Subcutaneous abdominal adipose tissue (tissue), 5 donors: ENCODE data around the gene ATP1A4.

ENCODE experiments used
- H3K27ac ChIP-seq: one replicate; pipeline ENCODE4 v1.7.0; 2013; ENCODE audit warnings: low read depth, mild to moderate bottlenecking, inconsistent platforms, low read length, moderate library complexity
- H3K27me3 ChIP-seq, 5 donors: one replicate each; pipeline ENCODE4 v1.7.0; 2013; ENCODE audit warnings: low read length in 5 of 5, inconsistent platforms in 1 of 5; ENCODE audit not compliant: control insufficient read depth in 5 of 5, insufficient read depth in 4 of 5
- H3K36me3 ChIP-seq, 5 donors: one replicate each; pipeline ENCODE4 v1.7.0; 2013; ENCODE audit warnings: low read length in 5 of 5; ENCODE audit not compliant: control insufficient read depth in 5 of 5, insufficient read depth in 5 of 5
- H3K4me1 ChIP-seq, 5 donors: one replicate each; pipeline ENCODE4 v1.7.0; 2013; ENCODE audit warnings: low read length in 5 of 5, mild to moderate bottlenecking in 3 of 5, moderate library complexity in 1 of 5; ENCODE audit not compliant: control insufficient read depth in 5 of 5, insufficient read depth in 5 of 5
- H3K4me3 ChIP-seq, 5 donors: one replicate each; pipeline ENCODE4 v1.7.0; 2013; ENCODE audit warnings: low read length in 5 of 5, low read depth in 1 of 5
- H3K9ac ChIP-seq, 5 donors: one replicate each; pipeline ENCODE4 v1.7.0; 2013; ENCODE audit warnings: low read length in 5 of 5, mild to moderate bottlenecking in 4 of 5, moderate library complexity in 3 of 5
- H3K9me3 ChIP-seq, 5 donors: one replicate each; pipeline ENCODE4 v1.7.0; 2013; ENCODE audit warnings: low read length in 5 of 5; ENCODE audit not compliant: control insufficient read depth in 5 of 5
- donor health status: healthy.
- donor health status: healthy.
- donor health status: healthy.
- donor health status: healthy.
- donor health status: healthy.

The ATP1A4 gene

DNA sequence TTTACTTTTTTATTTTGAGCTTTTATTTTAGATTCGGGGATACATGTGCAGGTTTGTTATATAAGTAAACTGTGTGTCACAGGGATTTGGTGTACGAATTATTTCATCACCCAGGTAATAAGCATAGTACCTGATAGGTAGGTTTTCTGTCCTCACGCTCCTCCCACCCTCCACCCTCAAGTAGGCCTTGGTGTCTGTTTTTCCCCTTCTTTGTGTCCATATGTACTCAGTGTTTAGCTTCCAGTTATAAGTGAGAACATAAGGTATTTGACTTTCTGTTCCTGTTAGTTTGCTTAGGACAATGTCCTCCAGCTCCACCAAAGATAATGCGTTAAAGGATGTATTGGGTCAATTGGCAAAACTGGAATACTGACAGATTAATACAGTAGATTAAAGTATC, 5.8 kb downstream of the ATP1A4 start:
- H3K27ac ChIP-seq: no peak overlapping the region
- no peaks in the 10 kb centered on the region for H3K27me3 ChIP-seq
- no peaks in the 10 kb centered on the region for H3K36me3 ChIP-seq
- H3K4me3 ChIP-seq: no peak overlapping the region
- no peaks in the 10 kb centered on the region for H3K9me3 ChIP-seq
- H3K9ac ChIP-seq: no peak overlapping the region
- peaks cover 0 to 1% (median 0%) of the 10 kb centered on the region in 5 donors for H3K4me1 ChIP-seq

DNA sequence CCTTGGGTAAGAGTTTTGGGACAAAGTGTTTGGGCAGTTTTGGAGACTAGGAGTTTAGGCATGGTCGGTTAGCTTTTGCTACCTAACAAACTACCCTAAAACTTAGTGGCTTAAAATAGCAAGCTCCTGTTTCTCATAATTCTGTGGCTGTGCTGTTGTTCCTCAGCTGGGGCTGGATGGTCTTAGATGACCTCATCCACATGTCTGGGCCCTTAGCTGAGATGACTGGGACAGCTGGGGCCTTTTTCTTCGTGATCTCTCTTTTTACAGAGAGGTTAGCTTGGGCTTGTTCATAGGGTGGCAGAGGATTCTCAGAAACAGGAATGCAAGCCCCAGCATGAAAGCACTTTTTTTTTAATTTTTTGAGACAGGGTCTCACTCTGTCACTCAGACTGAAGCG, 6.6 kb downstream of the ATP1A4 start:
- no peaks in the 10 kb centered on the region for H3K36me3 ChIP-seq
- no peak overlapping the region for H3K4me3 ChIP-seq
- H3K9ac ChIP-seq: no peak overlapping the region
- H3K27ac ChIP-seq: no peak overlapping the region
- H3K27me3 ChIP-seq: no peaks in the 10 kb centered on the region
- no peaks in the 10 kb centered on the region for H3K9me3 ChIP-seq
- peaks cover 0 to 6% (median 3%) of the 10 kb centered on the region in 5 donors for H3K4me1 ChIP-seq

DNA sequence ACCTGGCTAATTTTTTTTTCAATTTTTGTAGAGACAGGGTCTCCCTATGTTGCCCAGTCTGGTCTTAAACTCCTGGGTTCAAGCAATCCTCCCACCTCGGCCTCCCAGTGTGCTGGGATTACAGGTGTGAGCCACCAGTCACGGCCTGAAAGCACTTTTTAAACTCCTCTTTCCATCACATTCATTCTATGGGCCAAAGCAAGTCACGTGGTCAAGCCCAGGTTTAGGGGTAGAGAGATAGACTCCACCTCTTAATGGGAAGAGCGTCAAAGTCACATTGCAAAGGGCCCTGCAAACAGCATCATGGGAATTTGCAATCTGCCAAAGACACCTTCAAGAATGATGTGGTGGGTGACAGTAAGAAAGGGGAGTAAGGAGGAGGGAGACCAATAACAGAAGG, 7.1 kb downstream of the ATP1A4 start:
- Histone ChIP-seq H3K27me3 (no peaks in the 10 kb centered on the region), H3K9ac (no peak overlapping the region), H3K4me3 (no peak overlapping the region), H3K27ac (no peak overlapping the region), H3K36me3 (no peaks in the 10 kb centered on the region), H3K9me3 (no peaks in the 10 kb centered on the region), H3K4me1 (peaks cover 0 to 6% (median 3%) of the 10 kb centered on the region in 5 donors)

DNA sequence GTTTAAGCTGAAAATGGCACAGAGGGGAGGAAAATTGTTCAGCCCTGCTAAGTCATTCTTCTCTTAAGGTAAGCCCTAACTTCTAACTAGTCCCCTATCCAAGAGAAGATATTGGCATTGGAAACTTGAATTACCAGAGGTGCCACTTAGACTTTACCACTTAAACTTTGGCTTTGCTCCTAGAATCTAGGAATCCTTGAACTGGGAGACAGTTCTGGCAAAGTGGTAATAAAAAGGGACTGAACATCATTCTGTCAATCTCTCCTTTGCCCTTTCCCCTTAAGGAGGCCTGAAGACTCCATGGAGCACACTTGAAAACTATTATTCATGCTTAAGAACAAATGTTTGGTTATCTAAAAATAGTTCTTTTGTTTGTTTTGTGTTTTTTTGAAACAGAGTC, 8.4 kb downstream of the ATP1A4 start:
- Histone ChIP-seq H3K27me3 (no peaks in the 10 kb centered on the region), H3K9me3 (no peaks in the 10 kb centered on the region), H3K27ac (no peak overlapping the region), H3K9ac (no peak overlapping the region), H3K4me3 (no peak overlapping the region), H3K36me3 (no peaks in the 10 kb centered on the region), H3K4me1 (peaks cover 0 to 6% (median 3%) of the 10 kb centered on the region in 5 donors)

DNA sequence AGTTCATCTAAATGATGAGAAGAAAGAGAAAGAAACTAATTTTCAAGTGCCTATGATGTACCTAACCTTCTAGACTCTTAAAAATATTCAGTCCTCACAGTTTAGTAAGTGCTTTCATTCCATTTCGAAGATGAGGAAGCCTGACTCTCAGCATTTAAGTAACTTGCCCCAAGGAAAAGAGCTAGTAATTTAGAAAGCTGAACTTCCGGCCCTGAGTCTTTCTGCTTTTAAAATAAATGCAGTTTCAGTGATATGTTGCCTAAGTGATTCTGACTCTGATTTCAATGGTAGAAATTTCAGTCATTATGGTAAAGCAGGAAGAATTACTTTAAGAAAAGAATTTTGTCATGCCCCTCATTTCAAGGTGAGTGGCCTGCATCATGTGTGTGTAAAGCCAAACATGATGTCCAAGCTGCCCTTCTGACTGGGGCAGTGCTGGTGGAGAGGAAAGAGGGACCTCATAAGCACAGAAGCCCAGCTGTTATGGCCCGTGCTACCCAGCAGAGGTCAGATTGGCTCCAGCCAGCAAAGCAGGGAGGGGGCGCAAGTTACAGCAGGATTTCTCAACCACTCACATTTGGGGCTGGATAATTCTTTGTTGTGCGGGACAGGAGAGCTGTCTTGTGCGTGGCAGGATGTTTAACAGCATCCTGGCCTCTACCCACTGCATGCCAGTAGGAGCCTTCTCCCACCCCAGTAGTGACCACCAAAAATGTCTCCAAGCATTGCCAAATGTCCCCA, 10.7 kb downstream of the ATP1A4 start:
- H3K27me3 ChIP-seq: no peaks in the 10 kb centered on the region
- no peaks in the 10 kb centered on the region for H3K9me3 ChIP-seq
- H3K4me3 ChIP-seq: no peak overlapping the region
- no peak overlapping the region for H3K9ac ChIP-seq
- H3K4me1 ChIP-seq: peaks cover 0 to 6% (median 3%) of the 10 kb centered on the region in 5 donors
- no peak overlapping the region for H3K27ac ChIP-seq
- H3K36me3 ChIP-seq: no peaks in the 10 kb centered on the region

DNA sequence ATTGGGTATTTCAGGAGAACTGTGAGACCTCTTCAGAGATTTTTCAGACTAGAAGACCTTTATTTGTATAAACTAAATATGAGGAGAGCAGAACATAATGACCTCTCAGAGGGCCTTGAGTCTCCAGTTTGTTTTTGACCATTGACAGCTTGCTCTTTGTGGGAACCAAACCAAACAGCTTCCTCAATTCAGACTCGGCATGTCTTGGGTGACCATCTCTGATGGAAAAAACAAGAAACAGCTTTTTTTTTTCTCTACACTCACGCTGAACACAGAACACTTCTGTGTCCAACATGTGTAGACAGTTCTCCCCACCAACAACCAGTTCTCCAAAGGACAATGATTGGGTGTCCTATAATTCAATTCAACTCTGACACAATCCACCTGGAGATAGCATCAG, 11.5 kb downstream of the ATP1A4 start:
- H3K4me1 ChIP-seq: peaks cover 0 to 6% (median 3%) of the 10 kb centered on the region in 5 donors
- H3K27me3 ChIP-seq: no peaks in the 10 kb centered on the region
- no peaks in the 10 kb centered on the region for H3K36me3 ChIP-seq
- no peaks in the 10 kb centered on the region for H3K9me3 ChIP-seq
- no peak overlapping the region for H3K27ac ChIP-seq
- no peak overlapping the region for H3K4me3 ChIP-seq
- H3K9ac ChIP-seq: no peak overlapping the region

DNA sequence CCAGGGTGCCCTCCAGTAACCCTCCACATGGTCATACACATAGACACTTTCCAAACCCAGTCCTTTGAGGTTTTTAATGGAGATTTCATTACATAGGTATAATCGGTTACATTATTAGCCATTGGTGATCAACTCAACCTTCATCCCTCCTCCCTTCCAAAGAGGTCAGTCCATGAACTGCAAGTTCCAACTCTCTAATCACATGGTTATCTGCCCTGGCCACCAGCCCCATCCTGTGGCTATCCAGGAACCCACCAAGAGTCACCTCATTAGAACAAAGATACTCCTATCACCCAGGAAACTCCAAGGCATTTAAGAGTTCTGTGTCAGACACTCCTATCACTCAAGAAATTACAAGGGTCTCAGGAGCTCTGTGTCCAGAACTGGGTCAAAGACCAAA, 12.2 kb downstream of the ATP1A4 start:
- Histone ChIP-seq H3K27me3 (no peaks in the 10 kb centered on the region), H3K36me3 (no peaks in the 10 kb centered on the region), H3K27ac (no peak overlapping the region), H3K4me3 (no peak overlapping the region), H3K4me1 (peaks cover 0 to 6% (median 5%) of the 10 kb centered on the region in 5 donors), H3K9me3 (no peaks in the 10 kb centered on the region), H3K9ac (no peak overlapping the region)

DNA sequence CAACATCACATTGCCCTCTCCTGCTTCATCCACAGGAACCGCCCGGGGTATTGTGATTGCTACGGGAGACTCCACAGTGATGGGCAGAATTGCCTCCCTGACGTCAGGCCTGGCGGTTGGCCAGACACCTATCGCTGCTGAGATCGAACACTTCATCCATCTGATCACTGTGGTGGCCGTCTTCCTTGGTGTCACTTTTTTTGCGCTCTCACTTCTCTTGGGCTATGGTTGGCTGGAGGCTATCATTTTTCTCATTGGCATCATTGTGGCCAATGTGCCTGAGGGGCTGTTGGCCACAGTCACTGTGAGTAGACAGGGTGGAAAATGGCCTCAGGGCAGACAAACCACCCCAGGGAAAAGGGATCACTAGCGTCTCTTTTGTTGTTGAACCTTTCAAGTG, 12.7 kb downstream of the ATP1A4 start:
- Histone ChIP-seq H3K27me3 (no peaks in the 10 kb centered on the region), H3K9me3 (no peaks in the 10 kb centered on the region), H3K9ac (no peak overlapping the region), H3K4me1 (peaks cover 0 to 11% (median 9%) of the 10 kb centered on the region in 5 donors), H3K4me3 (no peak overlapping the region), H3K27ac (no peak overlapping the region), H3K36me3 (no peaks in the 10 kb centered on the region)

DNA sequence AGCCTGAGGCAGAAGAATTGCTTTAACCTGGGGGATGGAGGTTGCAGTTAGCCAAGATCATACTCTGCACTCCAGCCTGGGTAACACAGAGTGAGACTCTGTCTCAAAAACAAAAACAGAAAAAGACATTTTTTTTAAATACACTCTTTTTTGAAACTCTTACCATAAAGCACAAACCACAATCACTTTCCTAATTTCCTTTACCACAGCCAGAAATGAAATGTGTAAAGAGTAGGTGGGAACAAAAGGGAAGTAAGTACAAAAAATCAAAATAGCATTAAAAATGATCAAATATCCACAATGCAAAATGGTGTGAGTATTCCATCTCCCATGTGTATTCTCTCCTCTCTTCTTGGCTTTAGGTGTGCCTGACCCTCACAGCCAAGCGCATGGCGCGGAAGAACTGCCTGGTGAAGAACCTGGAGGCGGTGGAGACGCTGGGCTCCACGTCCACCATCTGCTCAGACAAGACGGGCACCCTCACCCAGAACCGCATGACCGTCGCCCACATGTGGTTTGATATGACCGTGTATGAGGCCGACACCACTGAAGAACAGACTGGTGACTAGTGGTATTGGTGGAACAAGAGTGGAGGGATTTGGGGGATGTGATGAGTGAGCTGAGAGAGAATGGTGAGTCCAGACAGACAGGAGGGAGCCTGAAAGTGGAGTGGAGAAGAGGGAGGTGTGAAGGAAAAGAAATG, 14.9 kb downstream of the ATP1A4 start:
- Histone ChIP-seq H3K4me1 (peaks cover 0 to 30% (median 25%) of the 10 kb centered on the region in 5 donors), H3K36me3 (no peaks in the 10 kb centered on the region), H3K9me3 (no peaks in the 10 kb centered on the region), H3K27me3 (no peaks in the 10 kb centered on the region), H3K9ac (no peak overlapping the region), H3K27ac (no peak overlapping the region), H3K4me3 (no peak overlapping the region)

DNA sequence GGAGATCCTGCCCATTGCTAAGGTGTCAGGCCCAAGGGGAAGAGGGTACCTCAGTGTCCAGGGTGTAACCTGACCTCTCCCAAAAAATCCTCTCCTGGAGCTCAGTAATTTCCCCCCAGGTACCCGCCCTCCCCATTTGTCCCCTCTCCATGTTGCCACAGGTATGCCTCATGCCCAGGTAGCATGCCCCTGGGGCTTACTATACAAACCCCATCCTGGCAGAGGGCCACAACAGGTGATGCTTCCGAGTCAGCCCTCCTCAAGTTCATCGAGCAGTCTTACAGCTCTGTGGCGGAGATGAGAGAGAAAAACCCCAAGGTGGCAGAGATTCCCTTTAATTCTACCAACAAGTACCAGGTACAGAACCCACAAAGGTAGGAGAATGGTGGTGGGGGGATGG, 15.7 kb downstream of the ATP1A4 start:
- H3K27ac ChIP-seq: no peak overlapping the region
- H3K9me3 ChIP-seq: no peaks in the 10 kb centered on the region
- H3K36me3 ChIP-seq: no peaks in the 10 kb centered on the region
- no peak overlapping the region for H3K9ac ChIP-seq
- no peaks in the 10 kb centered on the region for H3K27me3 ChIP-seq
- H3K4me1 ChIP-seq: peaks cover 0 to 37% (median 32%) of the 10 kb centered on the region in 5 donors
- H3K4me3 ChIP-seq: no peak overlapping the region
